ENCODE data around the gene CLIC3. TPM values are rescaled to one million over a fixed set of nuclear protein-coding genes. Genes with fewer than 3 reads are reported as not detected.

CLIC3 gene
- total RNA-seq, 2 experiments from 2014 or later: 2.1 to 2.8 TPM

- H3K4me1 Mint-ChIP-seq (ENCODE audit: low read depth): no peaks in the 10 kb centered on the region
- intact Hi-C loops (cut with DNase I, micrococcal nuclease): no loop called here
- CTCF ChIA-PET: no interaction called here
- no peak overlapping the region for H3K4me3 Mint-ChIP-seq
- no peak for DNase-seq
- Histone ChIP-seq H3K27ac (ENCODE audit: low read depth in 1 of 2, low read length in 2 of 2) (no peak overlapping the region), H3K4me3 (ENCODE audit: low read length) (no peak overlapping the region), H3K9me3 (ENCODE audit: control insufficient read depth in 1 of 2, insufficient read depth in 1 of 2, low read length in 2 of 2) (peaks cover 0 to 15% of the 10 kb centered on the region in 2 experiments), H3K27me3 (ENCODE audit: control insufficient read depth in 1 of 2, insufficient read depth in 2 of 2, low read length in 2 of 2) (peaks cover 22 to 25% of the 10 kb centered on the region in 2 experiments), H3K36me3 (ENCODE audit: insufficient read depth, low read length) (no peaks in the 10 kb centered on the region), H3K4me1 (ENCODE audit: insufficient read depth, low read length) (peaks cover 26% of the 10 kb centered on the region)
- TF ChIP-seq CTCF (IDR thresholded peaks at IDR 0.05): no peak
- no peak for ATAC-seq (ENCODE audit: poor library complexity)
- no peaks in the 10 kb centered on the region for H3K9me3 Mint-ChIP-seq
- H3K27me3 Mint-ChIP-seq: peaks cover 9% of the 10 kb centered on the region
- no peak overlapping the region for H3K27ac Mint-ChIP-seq
- no peaks in the 10 kb centered on the region for H3K36me3 Mint-ChIP-seq (ENCODE audit: low read depth)
- POLR2A ChIA-PET: no interaction called here
Measured at GRCh38 chr9:137041124-137041523, 44.8 kb upstream of the CLIC3 start.

- Mint-ChIP-seq H3K4me1 (ENCODE audit: low read depth) (no peaks in the 10 kb centered on the region), H3K4me3 (no peak overlapping the region), H3K36me3 (ENCODE audit: low read depth) (no peaks in the 10 kb centered on the region), H3K27ac (no peak overlapping the region), H3K27me3 (peaks cover 9% of the 10 kb centered on the region), H3K9me3 (no peaks in the 10 kb centered on the region)
- ATAC-seq (ENCODE audit: poor library complexity) (no peak), DNase-seq (no peak)
- peaks cover 0 to 14% of the 10 kb centered on the region in 2 experiments for H3K9me3 ChIP-seq (ENCODE audit: control insufficient read depth in 1 of 2, insufficient read depth in 1 of 2, low read length in 2 of 2)
- intact Hi-C loops (cut with DNase I, micrococcal nuclease): no loop called here
- H3K4me3 ChIP-seq (ENCODE audit: low read length): no peak overlapping the region
- ChIA-PET CTCF (no interaction called here), POLR2A (no interaction called here)
- no peak for TF ChIP-seq CTCF (IDR thresholded peaks at IDR 0.05)
- H3K27ac ChIP-seq (ENCODE audit: low read depth in 1 of 2, low read length in 2 of 2): no peak overlapping the region
- peaks cover 25% of the 10 kb centered on the region for H3K4me1 ChIP-seq (ENCODE audit: insufficient read depth, low read length)
- H3K36me3 ChIP-seq (ENCODE audit: insufficient read depth, low read length): no peaks in the 10 kb centered on the region
- peaks cover 21 to 25% of the 10 kb centered on the region in 2 experiments for H3K27me3 ChIP-seq (ENCODE audit: control insufficient read depth in 1 of 2, insufficient read depth in 2 of 2, low read length in 2 of 2)
Measured at GRCh38 chr9:137040568-137040967, 44.2 kb upstream of the CLIC3 start.

- H3K4me3 ChIP-seq (ENCODE audit: low read length): no peak overlapping the region
- Mint-ChIP-seq H3K4me3 (no peak overlapping the region), H3K4me1 (ENCODE audit: low read depth) (peaks cover 7% of the 10 kb centered on the region), H3K36me3 (ENCODE audit: low read depth) (no peaks in the 10 kb centered on the region), H3K27me3 (peaks cover 3% of the 10 kb centered on the region), H3K27ac (no peak overlapping the region), H3K9me3 (no peaks in the 10 kb centered on the region)
- H3K9me3 ChIP-seq (ENCODE audit: control insufficient read depth in 1 of 2, insufficient read depth in 1 of 2, low read length in 2 of 2): peaks cover 0 to 14% of the 10 kb centered on the region in 2 experiments
- DNase-seq (no peak), ATAC-seq (ENCODE audit: poor library complexity) (no peak)
- H3K27ac ChIP-seq (ENCODE audit: low read depth in 1 of 2, low read length in 2 of 2): no peak overlapping the region
- intact Hi-C loops (cut with DNase I, micrococcal nuclease): no loop called here
- H3K27me3 ChIP-seq (ENCODE audit: control insufficient read depth in 1 of 2, insufficient read depth in 2 of 2, low read length in 2 of 2): peaks cover 18 to 20% of the 10 kb centered on the region in 2 experiments
- no peak for TF ChIP-seq CTCF (IDR thresholded peaks at IDR 0.05)
- ChIA-PET CTCF (interaction anchor here (1.5 kb wide), 1 partner anchor 10 kb away, joined by 3 read pairs; no protein-coding TSS in a partner anchor), POLR2A (no interaction called here)
- peaks cover 25% of the 10 kb centered on the region for H3K4me1 ChIP-seq (ENCODE audit: insufficient read depth, low read length)
- no peaks in the 10 kb centered on the region for H3K36me3 ChIP-seq (ENCODE audit: insufficient read depth, low read length)
Measured at GRCh38 chr9:137039611-137040366, 43.4 kb upstream of the CLIC3 start.

Data from CD4-positive, alpha-beta T cell (primary cell).